HEK293 (cell line): Measurements from ENCODE around the gene AURKAIP1.

ENCODE experiments used
- EGR2 ChIP-seq: fragments of 450-650 bp; formaldehyde crosslinking; IDR thresholded peaks from 2 replicates; pipeline ENCODE4 v1.5.1; 2016; ENCODE audit warnings: low read depth, missing biosample characterization, missing genetic modification characterization
- FEZF1 ChIP-seq: fragments of 450-650 bp; formaldehyde crosslinking; IDR thresholded peaks from 2 replicates; pipeline ENCODE4 v1.5.1; 2016; ENCODE audit warnings: missing biosample characterization, missing genetic modification characterization
- KLF9 ChIP-seq: fragments of 450-650 bp; formaldehyde crosslinking; IDR thresholded peaks from 2 replicates; pipeline ENCODE4 v1.5.1; 2016; ENCODE audit warnings: missing biosample characterization, missing genetic modification characterization, low read depth
- MEIS1 ChIP-seq: sonication (generic); formaldehyde crosslinking; IDR thresholded peaks from 2 replicates; pipeline ENCODE4 v1.8.1; 2022; ENCODE audit warnings: missing genetic modification reagents, mild to moderate bottlenecking, borderline replicate concordance
- MYNN ChIP-seq: fragments of 450-650 bp; formaldehyde crosslinking; IDR thresholded peaks from 2 replicates; pipeline ENCODE4 v1.5.1; 2016; ENCODE audit warnings: missing biosample characterization, missing genetic modification characterization, borderline replicate concordance
- OVOL3 ChIP-seq: fragments of 450-650 bp; formaldehyde crosslinking; IDR thresholded peaks from 2 replicates; pipeline ENCODE4 v1.5.1; 2016; ENCODE audit warnings: missing biosample characterization, missing genetic modification characterization
- SCRT1 ChIP-seq: fragments of 450-650 bp; formaldehyde crosslinking; IDR thresholded peaks from 2 replicates; pipeline ENCODE4 v1.5.1; 2016; ENCODE audit warnings: missing biosample characterization, missing genetic modification characterization, borderline replicate concordance
- SCRT2 ChIP-seq: fragments of 450-650 bp; formaldehyde crosslinking; IDR thresholded peaks from 2 replicates; pipeline ENCODE4 v1.5.1; 2016; ENCODE audit warnings: missing biosample characterization, missing genetic modification characterization
- SETDB1 ChIP-seq: IDR thresholded peaks from one replicate; pipeline ENCODE4 v1.6.1; 2017; ENCODE audit warnings: mild to moderate bottlenecking, low read length, moderate library complexity, mixed read lengths; ENCODE audit not compliant: insufficient read length
- YY2 ChIP-seq: fragments of 450-650 bp; formaldehyde crosslinking; IDR thresholded peaks from 2 replicates; pipeline ENCODE4 v1.5.1; 2016; ENCODE audit warnings: missing biosample characterization, missing genetic modification characterization
- ZBTB17 ChIP-seq: fragments of 450-650 bp; formaldehyde crosslinking; IDR thresholded peaks from 2 replicates; pipeline ENCODE4 v1.5.1; 2016; ENCODE audit warnings: missing biosample characterization, missing genetic modification characterization
- ZBTB21 ChIP-seq: fragments of 450-650 bp; formaldehyde crosslinking; IDR thresholded peaks from 2 replicates; pipeline ENCODE4 v1.5.1; 2017; ENCODE audit warnings: missing biosample characterization, missing genetic modification characterization
- ZNF157 ChIP-seq: fragments of 450-650 bp; formaldehyde crosslinking; IDR thresholded peaks from 2 replicates; pipeline ENCODE4 v1.5.1; 2016; ENCODE audit warnings: missing biosample characterization, missing genetic modification characterization
- ZNF184 ChIP-seq: fragments of 450-650 bp; IDR thresholded peaks from 2 replicates; pipeline ENCODE4 v1.5.1; 2018; ENCODE audit warnings: missing biosample characterization, mild to moderate bottlenecking, missing genetic modification characterization
- ZNF248 ChIP-seq: fragments of 450-650 bp; formaldehyde crosslinking; IDR thresholded peaks from 2 replicates; pipeline ENCODE4 v1.5.1; 2017; ENCODE audit warnings: missing biosample characterization, missing genetic modification characterization
- ZNF311 ChIP-seq: fragments of 450-650 bp; formaldehyde crosslinking; IDR thresholded peaks from 2 replicates; pipeline ENCODE4 v1.5.1; 2017; ENCODE audit warnings: missing biosample characterization, missing genetic modification characterization, borderline replicate concordance
- ZNF324 ChIP-seq: fragments of 450-650 bp; formaldehyde crosslinking; IDR thresholded peaks from 2 replicates; pipeline ENCODE4 v1.5.1; 2016; ENCODE audit warnings: missing biosample characterization, missing genetic modification characterization
- ZNF354C ChIP-seq: fragments of 450-650 bp; formaldehyde crosslinking; IDR thresholded peaks from 2 replicates; pipeline ENCODE4 v1.5.1; 2016; ENCODE audit warnings: missing biosample characterization, missing genetic modification characterization, low read depth, borderline replicate concordance
- ZNF391 ChIP-seq: fragments of 450-650 bp; formaldehyde crosslinking; IDR thresholded peaks from 2 replicates; pipeline ENCODE4 v1.5.1; 2016; ENCODE audit warnings: low read depth, missing biosample characterization, missing genetic modification characterization, borderline replicate concordance
- ZNF510 ChIP-seq: fragments of 450-650 bp; formaldehyde crosslinking; IDR thresholded peaks from 2 replicates; pipeline ENCODE4 v1.5.1; 2018; ENCODE audit warnings: mild to moderate bottlenecking, missing genetic modification characterization, missing biosample characterization; ENCODE audit not compliant: insufficient replicate concordance
- ZNF610 ChIP-seq: fragments of 450-650 bp; formaldehyde crosslinking; IDR thresholded peaks from 2 replicates; pipeline ENCODE4 v1.5.1; 2016; ENCODE audit warnings: missing biosample characterization, missing genetic modification characterization, borderline replicate concordance
- ZNF623 ChIP-seq: fragments of 450-650 bp; formaldehyde crosslinking; IDR thresholded peaks from 2 replicates; pipeline ENCODE4 v1.5.1; 2016; ENCODE audit warnings: missing biosample characterization, missing genetic modification characterization
- ZNF629 ChIP-seq: fragments of 450-650 bp; formaldehyde crosslinking; IDR thresholded peaks from 2 replicates; pipeline ENCODE4 v1.5.1; 2017; ENCODE audit warnings: missing biosample characterization, missing genetic modification characterization
- ZNF701 ChIP-seq: fragments of 450-650 bp; formaldehyde crosslinking; IDR thresholded peaks from 2 replicates; pipeline ENCODE4 v1.5.1; 2016; ENCODE audit warnings: missing biosample characterization, missing genetic modification characterization
- ZNF768 ChIP-seq: fragments of 450-650 bp; formaldehyde crosslinking; IDR thresholded peaks from 2 replicates; pipeline ENCODE4 v1.5.1; 2018; ENCODE audit warnings: missing biosample characterization, mild to moderate bottlenecking, missing genetic modification characterization
- ZNF830 ChIP-seq: fragments of 450-650 bp; IDR thresholded peaks from 2 replicates; pipeline ENCODE4 v1.5.0; 2018; ENCODE audit warnings: missing biosample characterization, missing genetic modification characterization, low read depth, mild to moderate bottlenecking, moderate library complexity
- ZNF837 ChIP-seq: fragments of 450-650 bp; formaldehyde crosslinking; IDR thresholded peaks from 2 replicates; pipeline ENCODE4 v1.5.1; 2016; ENCODE audit warnings: missing biosample characterization, missing genetic modification characterization
- ZXDB ChIP-seq: fragments of 450-650 bp; formaldehyde crosslinking; IDR thresholded peaks from 2 replicates; pipeline ENCODE4 v1.5.1; 2016; ENCODE audit warnings: missing biosample characterization, missing genetic modification characterization
- TF ChIP-seq, protein P1 (sequence below): fragments of 450-650 bp; IDR thresholded peaks from 2 replicates; pipeline ENCODE4 v1.5.1; 2018; ENCODE audit warnings: missing biosample characterization, mild to moderate bottlenecking, missing genetic modification characterization
- TF ChIP-seq, protein P2 (sequence below): fragments of 450-650 bp; formaldehyde crosslinking; IDR thresholded peaks from 2 replicates; pipeline ENCODE4 v1.5.1; 2016; ENCODE audit warnings: missing biosample characterization, missing genetic modification characterization
- TF ChIP-seq, protein P3 (sequence below): fragments of 450-650 bp; formaldehyde crosslinking; IDR thresholded peaks from 2 replicates; pipeline ENCODE4 v1.5.1; 2016; ENCODE audit warnings: missing biosample characterization, missing genetic modification characterization
- TF ChIP-seq, protein P4 (sequence below): fragments of 450-650 bp; formaldehyde crosslinking; IDR thresholded peaks from 2 replicates; pipeline ENCODE4; 2016; ENCODE audit warnings: missing biosample characterization, missing genetic modification characterization
- TF ChIP-seq, protein P5 (sequence below): fragments of 450-650 bp; IDR thresholded peaks from 2 replicates; pipeline ENCODE4 v1.5.1; 2018; ENCODE audit warnings: missing biosample characterization, missing genetic modification characterization

AURKAIP1 gene

DNA sequence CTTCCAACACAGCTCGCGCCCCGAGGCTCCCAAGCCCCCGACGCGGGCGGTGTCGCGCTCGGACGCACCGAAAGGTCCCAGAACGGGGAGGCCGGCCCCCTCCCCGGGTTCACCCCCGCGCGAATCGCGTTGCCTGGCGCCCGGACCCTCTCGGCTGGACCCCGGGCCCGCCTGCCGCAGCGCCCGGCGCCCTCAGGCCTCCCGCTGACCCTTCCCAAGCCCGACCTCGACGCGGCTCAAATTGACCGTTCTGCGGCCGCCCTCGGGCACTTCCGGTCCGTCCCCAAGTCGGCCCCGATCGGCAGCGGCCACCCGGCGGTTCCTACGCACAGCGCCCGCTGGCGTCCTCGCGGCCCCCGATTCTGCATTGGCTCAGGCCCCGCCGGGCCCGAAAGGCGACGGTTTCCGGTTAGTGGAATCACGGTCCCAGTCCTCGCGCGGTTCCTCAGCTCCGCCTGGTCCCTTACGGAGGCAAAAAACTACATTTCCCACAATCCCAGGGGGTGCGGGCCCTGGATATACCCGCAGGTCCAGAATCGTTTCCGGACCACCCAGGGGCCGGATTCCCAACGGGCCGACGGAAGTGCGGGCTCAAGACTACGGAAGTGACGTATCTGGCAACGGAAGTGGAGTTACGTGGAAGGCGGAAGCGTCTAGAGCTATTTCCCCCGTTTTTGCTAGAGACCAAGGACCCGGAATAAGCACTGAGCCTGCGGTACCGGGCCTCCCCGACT is at the start of gene AURKAIP1 (continued):
- TF ChIP-seq, protein P1, sequence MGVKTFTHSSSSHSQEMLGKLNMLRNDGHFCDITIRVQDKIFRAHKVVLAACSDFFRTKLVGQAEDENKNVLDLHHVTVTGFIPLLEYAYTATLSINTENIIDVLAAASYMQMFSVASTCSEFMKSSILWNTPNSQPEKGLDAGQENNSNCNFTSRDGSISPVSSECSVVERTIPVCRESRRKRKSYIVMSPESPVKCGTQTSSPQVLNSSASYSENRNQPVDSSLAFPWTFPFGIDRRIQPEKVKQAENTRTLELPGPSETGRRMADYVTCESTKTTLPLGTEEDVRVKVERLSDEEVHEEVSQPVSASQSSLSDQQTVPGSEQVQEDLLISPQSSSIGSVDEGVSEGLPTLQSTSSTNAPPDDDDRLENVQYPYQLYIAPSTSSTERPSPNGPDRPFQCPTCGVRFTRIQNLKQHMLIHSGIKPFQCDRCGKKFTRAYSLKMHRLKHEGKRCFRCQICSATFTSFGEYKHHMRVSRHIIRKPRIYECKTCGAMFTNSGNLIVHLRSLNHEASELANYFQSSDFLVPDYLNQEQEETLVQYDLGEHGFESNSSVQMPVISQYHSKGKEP (tag by site-specific recombination) = peak; percentile 88
- TF ChIP-seq ZNF184 (peak; percentile 95), ZNF354C (tag by site-specific recombination) (no peak), ZNF701 (tag by site-specific recombination) (no peak), FEZF1 (tag by site-specific recombination) (peak; percentile 32; the same call in 1 of the 2 replicates), ZNF510 (tag by site-specific recombination) (no peak), ZNF391 (tag by site-specific recombination) (peak; percentile 100), MYNN (tag by site-specific recombination) (peak; percentile 77), MEIS1 (CRISPR knock-in tag) (no peak), ZNF311 (tag by site-specific recombination) (no peak), ZNF837 (tag by site-specific recombination) (no peak), EGR2 (tag by site-specific recombination) (peak; percentile 95), ZNF324 (tag by site-specific recombination) (peak; percentile 100), ZXDB (tag by site-specific recombination) (peak; percentile 99), SCRT1 (tag by site-specific recombination) (no peak), ZBTB17 (tag by site-specific recombination) (peak; percentile 89), ZNF157 (tag by site-specific recombination) (0 out of 2 replicates have a peak, but pooled peaks have one; percentile 27), OVOL3 (tag by site-specific recombination) (peak; percentile 91), ZNF768 (tag by site-specific recombination) (peak; percentile 74; the same call in 1 of the 2 replicates), SETDB1 (no peak), ZNF623 (tag by site-specific recombination) (0 out of 2 replicates have a peak, but pooled peaks have one; percentile 29), ZNF830 (tag by site-specific recombination) (no peak), KLF9 (tag by site-specific recombination) (peak; percentile 56; the same call in 1 of the 2 replicates), ZBTB21 (peak; percentile 83), YY2 (tag by site-specific recombination) (peak; percentile 85), ZNF629 (tag by site-specific recombination) (peak; percentile 96), ZNF248 (tag by site-specific recombination) (no peak), SCRT2 (tag by site-specific recombination) (peak; percentile 66), ZNF610 (peak; percentile 93)
- TF ChIP-seq, protein P2, sequence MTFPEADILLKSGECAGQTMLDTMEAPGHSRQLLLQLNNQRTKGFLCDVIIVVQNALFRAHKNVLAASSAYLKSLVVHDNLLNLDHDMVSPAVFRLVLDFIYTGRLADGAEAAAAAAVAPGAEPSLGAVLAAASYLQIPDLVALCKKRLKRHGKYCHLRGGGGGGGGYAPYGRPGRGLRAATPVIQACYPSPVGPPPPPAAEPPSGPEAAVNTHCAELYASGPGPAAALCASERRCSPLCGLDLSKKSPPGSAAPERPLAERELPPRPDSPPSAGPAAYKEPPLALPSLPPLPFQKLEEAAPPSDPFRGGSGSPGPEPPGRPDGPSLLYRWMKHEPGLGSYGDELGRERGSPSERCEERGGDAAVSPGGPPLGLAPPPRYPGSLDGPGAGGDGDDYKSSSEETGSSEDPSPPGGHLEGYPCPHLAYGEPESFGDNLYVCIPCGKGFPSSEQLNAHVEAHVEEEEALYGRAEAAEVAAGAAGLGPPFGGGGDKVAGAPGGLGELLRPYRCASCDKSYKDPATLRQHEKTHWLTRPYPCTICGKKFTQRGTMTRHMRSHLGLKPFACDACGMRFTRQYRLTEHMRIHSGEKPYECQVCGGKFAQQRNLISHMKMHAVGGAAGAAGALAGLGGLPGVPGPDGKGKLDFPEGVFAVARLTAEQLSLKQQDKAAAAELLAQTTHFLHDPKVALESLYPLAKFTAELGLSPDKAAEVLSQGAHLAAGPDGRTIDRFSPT (tag by site-specific recombination) = no peak
- TF ChIP-seq, protein P3, sequence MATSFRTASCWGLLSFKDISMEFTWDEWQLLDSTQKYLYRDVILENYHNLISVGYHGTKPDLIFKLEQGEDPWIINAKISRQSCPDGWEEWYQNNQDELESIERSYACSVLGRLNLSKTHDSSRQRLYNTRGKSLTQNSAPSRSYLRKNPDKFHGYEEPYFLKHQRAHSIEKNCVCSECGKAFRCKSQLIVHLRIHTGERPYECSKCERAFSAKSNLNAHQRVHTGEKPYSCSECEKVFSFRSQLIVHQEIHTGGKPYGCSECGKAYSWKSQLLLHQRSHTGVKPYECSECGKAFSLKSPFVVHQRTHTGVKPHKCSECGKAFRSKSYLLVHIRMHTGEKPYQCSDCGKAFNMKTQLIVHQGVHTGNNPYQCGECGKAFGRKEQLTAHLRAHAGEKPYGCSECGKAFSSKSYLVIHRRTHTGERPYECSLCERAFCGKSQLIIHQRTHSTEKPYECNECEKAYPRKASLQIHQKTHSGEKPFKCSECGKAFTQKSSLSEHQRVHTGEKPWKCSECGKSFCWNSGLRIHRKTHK (tag by site-specific recombination) = no peak
- TF ChIP-seq, protein P4, sequence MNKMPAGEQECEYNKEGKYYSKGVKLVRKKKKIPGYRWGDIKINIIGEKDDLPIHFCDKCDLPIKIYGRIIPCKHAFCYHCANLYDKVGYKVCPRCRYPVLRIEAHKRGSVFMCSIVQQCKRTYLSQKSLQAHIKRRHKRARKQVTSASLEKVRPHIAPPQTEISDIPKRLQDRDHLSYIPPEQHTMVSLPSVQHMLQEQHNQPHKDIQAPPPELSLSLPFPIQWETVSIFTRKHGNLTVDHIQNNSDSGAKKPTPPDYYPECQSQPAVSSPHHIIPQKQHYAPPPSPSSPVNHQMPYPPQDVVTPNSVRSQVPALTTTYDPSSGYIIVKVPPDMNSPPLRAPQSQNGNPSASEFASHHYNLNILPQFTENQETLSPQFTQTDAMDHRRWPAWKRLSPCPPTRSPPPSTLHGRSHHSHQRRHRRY (tag by site-specific recombination) = peak; percentile 80
- TF ChIP-seq, protein P5, sequence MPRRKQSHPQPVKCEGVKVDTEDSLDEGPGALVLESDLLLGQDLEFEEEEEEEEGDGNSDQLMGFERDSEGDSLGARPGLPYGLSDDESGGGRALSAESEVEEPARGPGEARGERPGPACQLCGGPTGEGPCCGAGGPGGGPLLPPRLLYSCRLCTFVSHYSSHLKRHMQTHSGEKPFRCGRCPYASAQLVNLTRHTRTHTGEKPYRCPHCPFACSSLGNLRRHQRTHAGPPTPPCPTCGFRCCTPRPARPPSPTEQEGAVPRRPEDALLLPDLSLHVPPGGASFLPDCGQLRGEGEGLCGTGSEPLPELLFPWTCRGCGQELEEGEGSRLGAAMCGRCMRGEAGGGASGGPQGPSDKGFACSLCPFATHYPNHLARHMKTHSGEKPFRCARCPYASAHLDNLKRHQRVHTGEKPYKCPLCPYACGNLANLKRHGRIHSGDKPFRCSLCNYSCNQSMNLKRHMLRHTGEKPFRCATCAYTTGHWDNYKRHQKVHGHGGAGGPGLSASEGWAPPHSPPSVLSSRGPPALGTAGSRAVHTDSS = no peak; the same call in 1 of the 2 replicates
